ENCODE results near the gene LHX6. TPM values are rescaled to one million over a fixed set of nuclear protein-coding genes. Genes with fewer than 3 reads are reported as not detected.

LHX6 gene
- total RNA-seq, 1 donor from 2014 or later = 10.8 TPM

DNA sequence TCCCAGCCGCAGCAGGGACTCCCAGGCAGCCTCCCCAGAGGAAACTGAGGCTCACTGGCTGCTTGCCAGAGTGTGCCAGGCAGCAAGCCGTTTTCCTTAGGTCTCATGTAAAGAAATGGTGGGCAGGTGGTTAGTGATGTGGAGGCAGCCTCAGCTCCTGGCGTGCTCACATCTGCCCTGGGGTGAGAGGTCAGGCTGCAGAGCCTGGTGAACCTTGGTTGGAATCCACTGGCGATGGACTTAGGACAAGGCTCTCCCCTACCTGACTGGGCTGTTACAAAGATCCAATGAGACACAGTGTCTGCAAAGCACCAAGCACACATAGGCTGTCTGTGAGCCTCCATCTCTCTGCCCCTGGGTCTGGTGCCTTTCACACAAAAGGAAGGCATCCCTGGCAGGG lies 30.9 kb downstream of the LHX6 start:
- intact Hi-C loops (cut with DNase I) = no loop called here

GRCh38 chr9:122197426-122197825 lies 31.3 kb downstream of the LHX6 start:
- no peak for DNase-seq (ENCODE audit: low spot score)
- intact Hi-C loops (cut with DNase I) = no loop called here

More for the DNA sequence above, 30.9 kb downstream of the LHX6 start:
- DNase-seq (ENCODE audit: low spot score) = no peak

GRCh38 chr9:122195875-122196274 lies 32.9 kb downstream of the LHX6 start:
- intact Hi-C loops (cut with DNase I) = no loop called here
- DNase-seq (ENCODE audit: low spot score) = no peak

DNA sequence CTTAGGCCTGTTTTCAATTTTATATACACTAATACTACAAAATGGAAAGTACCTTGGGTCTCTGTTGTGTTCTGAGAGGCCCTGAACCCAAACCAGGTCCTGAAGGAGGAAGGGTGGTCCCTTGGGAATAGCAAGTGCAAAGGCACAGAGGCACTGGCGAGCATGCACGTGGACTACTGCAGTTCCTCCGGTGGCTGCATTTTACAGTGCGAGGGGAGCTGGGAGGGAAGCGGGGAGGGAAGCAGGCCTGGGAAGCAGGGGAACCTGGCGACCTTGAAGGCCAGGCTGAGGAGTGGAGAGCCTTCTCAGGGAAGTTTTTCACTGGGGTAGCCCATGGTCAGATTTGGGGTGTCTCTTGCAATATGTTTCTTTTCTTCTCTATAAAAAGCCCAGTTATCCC lies 35.1 kb downstream of the LHX6 start:
- intact Hi-C loops (cut with DNase I) = no loop called here
- DNase-seq (ENCODE audit: low spot score) = no peak

GRCh38 chr9:122192914-122193525 lies 35.7 kb downstream of the LHX6 start:
- no peak for DNase-seq (ENCODE audit: low spot score)
- intact Hi-C loops (cut with DNase I) = no loop called here

GRCh38 chr9:122192261-122192875 lies 36.4 kb downstream of the LHX6 start:
- DNase-seq (ENCODE audit: low spot score) = no peak
- intact Hi-C loops (cut with DNase I) = no loop called here

- no peak for DNase-seq (ENCODE audit: low spot score)
- intact Hi-C loops (cut with DNase I) = no loop called here
These were observed 37.2 kb downstream of the LHX6 start for GRCh38 chr9:122191584-122191983.

- intact Hi-C loops (cut with DNase I) = no loop called here
These were observed 38.0 kb downstream of the LHX6 start for GRCh38 chr9:122190597-122191381.

DNA sequence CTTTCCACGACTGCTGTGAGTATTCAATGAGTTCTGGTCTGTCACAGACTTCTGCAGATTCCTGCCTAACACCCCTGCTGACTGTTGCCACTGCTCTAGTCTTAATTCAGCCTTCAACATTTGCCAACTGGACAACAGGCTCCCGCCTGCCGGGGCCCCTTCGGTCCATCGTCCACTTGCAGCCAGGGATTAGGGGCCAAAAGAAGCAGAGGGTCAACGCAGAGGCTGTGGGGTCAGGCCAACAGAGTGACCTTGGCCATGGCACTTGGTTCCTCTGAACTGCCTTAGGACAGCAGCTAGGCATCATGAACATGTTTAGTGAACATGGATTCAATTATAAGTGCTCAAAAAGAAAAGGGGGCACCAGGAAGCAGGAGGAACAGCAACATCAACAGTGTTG lies 40.4 kb downstream of the LHX6 start:
- intact Hi-C loops (cut with DNase I) = no loop called here

More at GRCh38 chr9:122190597-122191381, 38.0 kb downstream of the LHX6 start:
- DNase-seq (ENCODE audit: low spot score) = no peak

DNA sequence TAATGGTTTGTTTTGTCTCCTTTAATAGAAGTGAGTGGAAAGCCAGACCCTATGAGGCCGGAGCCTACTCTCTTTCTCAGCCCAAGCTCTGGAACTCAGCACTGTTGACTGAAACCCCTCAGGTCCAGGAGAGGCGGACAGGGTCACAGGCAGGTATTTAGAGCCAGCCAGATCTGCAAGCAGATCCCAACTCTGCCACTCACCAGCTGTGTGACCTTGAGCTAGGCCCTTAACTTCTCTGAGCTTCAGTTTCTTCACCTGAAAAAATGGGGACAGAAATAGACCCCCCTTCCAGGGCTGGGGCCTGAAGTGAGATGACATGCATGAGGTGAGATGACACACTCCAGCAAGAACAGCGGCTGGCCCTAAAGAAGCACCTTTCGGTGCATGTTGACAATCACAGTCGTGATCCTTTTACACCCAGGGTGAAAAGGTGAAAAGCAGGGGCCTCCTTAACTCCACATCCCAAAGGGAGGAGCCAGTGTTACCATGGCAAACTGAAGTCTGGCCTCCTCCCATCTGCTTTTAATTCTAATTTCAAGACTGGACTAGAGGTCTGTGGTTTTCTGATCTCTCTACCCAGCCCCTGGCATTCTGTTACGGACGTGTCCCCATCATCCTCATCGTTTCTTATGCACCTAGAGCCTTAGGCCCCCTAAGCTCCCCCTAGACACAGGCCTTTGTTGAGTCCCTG lies 41.8 kb downstream of the LHX6 start:
- intact Hi-C loops (cut with DNase I) = no loop called here
- peak; percentile 15 for DNase-seq (ENCODE audit: low spot score)

More for the DNA sequence above, 40.4 kb downstream of the LHX6 start:
- DNase-seq (ENCODE audit: low spot score) = no peak

DNA sequence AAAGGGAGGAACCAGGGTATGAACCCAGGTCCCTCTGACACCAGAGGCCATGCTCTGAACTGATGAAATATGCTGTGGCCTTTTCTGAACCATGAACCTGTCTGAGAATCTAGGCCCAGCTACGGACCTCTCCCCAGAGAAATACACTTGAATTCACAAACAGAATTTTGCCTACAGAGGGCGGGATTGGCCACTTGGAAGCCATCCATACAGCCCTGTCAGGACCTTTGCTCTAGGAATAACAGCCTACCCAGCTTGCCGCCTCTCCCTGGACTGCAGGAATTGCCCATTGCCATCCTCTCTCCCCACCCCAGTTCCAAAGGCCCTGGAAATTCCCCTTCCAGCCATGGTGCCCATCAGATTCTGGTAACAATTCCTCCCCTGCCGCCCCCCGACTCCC lies 42.5 kb downstream of the LHX6 start:
- intact Hi-C loops (cut with DNase I) = no loop called here
- DNase-seq (ENCODE audit: low spot score) = no peak

DNA sequence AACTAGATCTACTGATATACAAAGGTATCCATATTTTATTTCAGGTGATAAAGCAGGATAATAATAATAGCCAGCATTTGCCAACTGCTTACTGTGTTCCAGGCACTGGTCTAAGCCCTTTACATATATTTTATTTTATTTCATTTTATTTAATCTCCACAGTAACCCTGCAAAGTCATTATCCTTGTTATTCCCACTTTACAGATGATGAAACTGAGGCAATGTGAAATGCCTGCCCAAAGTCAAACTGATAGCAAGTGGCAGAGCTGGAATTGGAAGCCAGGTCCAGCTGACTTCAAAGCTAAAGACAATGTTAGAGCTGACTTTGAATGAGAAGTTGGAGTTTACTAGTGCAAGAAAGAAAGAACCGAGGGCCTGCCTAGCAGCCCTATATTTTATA lies 44.2 kb downstream of the LHX6 start:
- intact Hi-C loops (cut with DNase I) = no loop called here
- no peak for DNase-seq (ENCODE audit: low spot score)

- intact Hi-C loops (cut with DNase I) = no loop called here
These were observed 45.3 kb downstream of the LHX6 start for GRCh38 chr9:122183501-122183900.

DNA sequence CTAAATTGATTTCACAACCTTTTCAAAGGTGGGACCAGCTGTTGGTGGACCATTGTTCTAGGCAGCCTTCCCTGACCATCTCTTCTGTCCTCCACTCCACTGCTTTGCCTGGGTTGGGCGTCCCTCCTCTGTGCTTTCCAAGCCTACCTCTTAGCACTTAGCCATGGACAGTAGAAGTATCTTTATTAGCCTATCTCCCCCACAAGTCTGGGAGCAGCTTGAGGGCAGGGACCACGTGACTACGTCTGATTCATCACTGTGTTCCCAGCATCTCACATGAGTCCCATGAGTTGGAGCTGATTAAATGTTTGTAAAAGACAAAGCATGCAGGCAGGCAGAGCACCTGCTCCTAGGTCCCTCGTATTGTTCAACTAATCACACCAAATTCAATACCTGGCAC lies 48.1 kb downstream of the LHX6 start:
- intact Hi-C loops (cut with DNase I) = no loop called here
- DNase-seq (ENCODE audit: low spot score) = peak; percentile 38

More at GRCh38 chr9:122183501-122183900, 45.3 kb downstream of the LHX6 start:
- DNase-seq (ENCODE audit: low spot score) = no peak

- intact Hi-C loops (cut with DNase I) = no loop called here
- DNase-seq (ENCODE audit: low spot score) = peak; percentile 41
These were observed 49.1 kb downstream of the LHX6 start for GRCh38 chr9:122179690-122180074.

- intact Hi-C loops (cut with DNase I) = no loop called here
- DNase-seq (ENCODE audit: low spot score) = peak; percentile 35
These were observed 49.6 kb downstream of the LHX6 start for GRCh38 chr9:122179054-122179689.

- no peak for DNase-seq (ENCODE audit: low spot score)
- intact Hi-C loops (cut with DNase I) = no loop called here
These were observed 51.8 kb downstream of the LHX6 start for GRCh38 chr9:122176916-122177315.

DNA sequence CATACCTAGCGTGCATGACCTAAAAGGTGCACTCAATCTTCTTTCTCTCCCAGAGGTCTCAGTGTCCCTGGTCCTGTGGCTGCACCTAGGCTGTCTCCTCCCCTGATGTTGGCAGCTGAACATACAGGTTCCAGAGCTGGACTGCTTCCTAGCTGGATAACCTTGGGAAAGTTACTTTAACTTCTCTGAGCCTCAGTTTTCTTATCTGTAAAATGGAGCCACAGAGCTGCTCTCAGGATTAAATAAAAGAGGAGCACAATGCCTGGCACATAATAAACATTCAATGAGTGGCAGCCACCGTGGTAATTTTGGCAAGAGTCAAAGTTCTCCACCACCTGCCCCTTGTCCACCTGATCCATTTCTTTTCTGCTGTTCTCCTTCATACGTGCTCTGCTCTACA lies 55.1 kb downstream of the LHX6 start:
- intact Hi-C loops (cut with DNase I) = no loop called here
- DNase-seq (ENCODE audit: low spot score) = no peak

DNA sequence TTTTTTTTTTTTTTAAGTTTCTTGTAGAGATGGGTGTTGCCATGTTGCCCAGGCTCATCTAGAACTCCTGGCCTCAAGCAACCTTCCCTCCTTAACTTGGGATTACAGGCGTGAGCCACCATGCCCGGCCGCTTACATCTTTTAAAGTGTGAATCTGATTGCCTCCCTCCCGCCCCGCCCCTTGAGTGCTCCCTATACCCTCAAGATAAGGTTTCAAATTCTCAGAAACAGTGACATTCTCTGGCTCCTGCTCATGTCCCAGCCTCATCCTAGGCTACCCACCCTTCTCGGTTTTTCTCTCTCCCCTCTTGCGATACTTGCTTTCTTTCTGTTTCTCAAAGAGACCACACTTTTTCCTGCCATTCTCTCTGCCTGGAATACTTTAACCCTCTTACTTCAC lies 56.6 kb downstream of the LHX6 start:
- no peak for DNase-seq (ENCODE audit: low spot score)
- intact Hi-C loops (cut with DNase I) = no loop called here

- no peak for DNase-seq (ENCODE audit: low spot score)
- intact Hi-C loops (cut with DNase I) = no loop called here
These were observed 60.4 kb downstream of the LHX6 start for GRCh38 chr9:122168356-122168755.

Measured in cardiac septum (tissue), 1 donor.